Astrocyte (in vitro differentiated cells and primary cell): ENCODE results near the gene TOR1A. TPM values are rescaled to one million over a fixed set of nuclear protein-coding genes. Genes with fewer than 3 reads are reported as not detected.

Source experiments
- DNase-seq: peaks from one replicate; pipeline ENCODE4 v3.0.0-alpha.2; 2010; ENCODE audit warnings: low read depth
- FAIRE-seq: peaks from 2 replicates; lab custom pipeline; 2011; peaks lifted over from hg19 to GRCh38; lab: Jason Lieb, UNC
- H2AFZ ChIP-seq: 2 replicates; pipeline ENCODE4 v1.6.0; 2012; ENCODE audit warnings: low read depth, low read length, inconsistent platforms
- H3K27ac ChIP-seq: 2 replicates; pipeline ENCODE4 v1.5.1; 2011; ENCODE audit warnings: low read depth, low read length, inconsistent platforms
- H3K27me3 ChIP-seq: 2 replicates; pipeline ENCODE4 v1.6.0; 2011; ENCODE audit warnings: low read length, inconsistent platforms; ENCODE audit not compliant: insufficient read depth
- H3K36me3 ChIP-seq: 2 replicates; pipeline ENCODE4 v1.5.1; 2011; ENCODE audit warnings: low read length, inconsistent platforms; ENCODE audit not compliant: insufficient read depth
- H3K4me1 ChIP-seq: 2 replicates; pipeline ENCODE4 v1.5.1; 2011; ENCODE audit warnings: low read length, inconsistent platforms; ENCODE audit not compliant: insufficient read depth
- H3K4me2 ChIP-seq: 2 replicates; pipeline ENCODE4 v1.6.0; 2012; ENCODE audit warnings: low read length, inconsistent platforms
- H3K4me3 ChIP-seq: 2 replicates; pipeline ENCODE4 v1.5.1; 2011; ENCODE audit warnings: low read depth, mild to moderate bottlenecking, low read length, inconsistent platforms; ENCODE audit not compliant: insufficient read depth
- H3K79me2 ChIP-seq: 2 replicates; pipeline ENCODE4 v1.6.0; 2012; ENCODE audit warnings: mild to moderate bottlenecking, low read length, inconsistent platforms; ENCODE audit not compliant: insufficient read depth
- H3K9ac ChIP-seq: 2 replicates; pipeline ENCODE4 v1.6.0; 2012; ENCODE audit warnings: mild to moderate bottlenecking, low read length, inconsistent platforms
- H3K9me3 ChIP-seq: 2 replicates; pipeline ENCODE4 v1.5.1; 2012; ENCODE audit warnings: low read depth, mild to moderate bottlenecking, low read length, inconsistent platforms; ENCODE audit not compliant: insufficient read depth
- H4K20me1 ChIP-seq: 2 replicates; pipeline ENCODE4 v1.6.0; 2012; ENCODE audit warnings: low read length, inconsistent platforms; ENCODE audit not compliant: insufficient read depth
- H3K27ac Mint-ChIP-seq: one replicate; pipeline ENCODE4 v1.8.0; 2021; ENCODE audit warnings: mild to moderate bottlenecking, mixed read lengths; ENCODE audit not compliant: unreplicated experiment
- H3K27me3 Mint-ChIP-seq: one replicate; pipeline ENCODE4 v1.8.0; 2021; ENCODE audit warnings: low read depth, mixed read lengths; ENCODE audit not compliant: unreplicated experiment
- H3K36me3 Mint-ChIP-seq: one replicate; pipeline ENCODE4 v1.8.0; 2021; ENCODE audit warnings: low read depth, mixed read lengths; ENCODE audit not compliant: unreplicated experiment
- H3K4me1 Mint-ChIP-seq: one replicate; pipeline ENCODE4 v1.8.0; 2021; ENCODE audit warnings: low read depth, mixed read lengths; ENCODE audit not compliant: unreplicated experiment
- H3K4me3 Mint-ChIP-seq: one replicate; pipeline ENCODE4 v1.8.0; 2021; ENCODE audit warnings: mild to moderate bottlenecking, moderate library complexity, mixed read lengths; ENCODE audit not compliant: unreplicated experiment
- H3K9me3 Mint-ChIP-seq: one replicate; pipeline ENCODE4 v1.8.0; 2021; ENCODE audit warnings: mild to moderate bottlenecking, mixed read lengths; ENCODE audit not compliant: unreplicated experiment
- CTCF ChIP-seq: IDR thresholded peaks from 2 replicates; pipeline ENCODE4 v1.5.1; 2011; ENCODE audit warnings: low read depth, mild to moderate bottlenecking, inconsistent platforms, low read length, moderate library complexity; ENCODE audit not compliant: insufficient read depth
- EZH2 ChIP-seq: IDR thresholded peaks from 2 replicates; pipeline ENCODE4 v1.6.1; 2012; ENCODE audit warnings: mild to moderate bottlenecking, low read length, inconsistent platforms; ENCODE audit not compliant: insufficient read depth
- total RNA-seq: library from RNA; stranded (reverse); gene quantifications from 2 replicates; pipeline ENCODE4 v1.2.1, GENCODE V29; 2021

The TOR1A gene
- total RNA-seq, 1 donor from 2014 or later: 65.3 TPM

- peaks cover 36% of the 10 kb centered on the region for H3K27me3 Mint-ChIP-seq
- FAIRE-seq (peak; percentile 73), DNase-seq (peak; percentile 25)
- no peaks in the 10 kb centered on the region for H3K4me1 Mint-ChIP-seq
- H3K4me3 Mint-ChIP-seq: no peak overlapping the region
- Histone ChIP-seq H3K27ac (no peak overlapping the region), H2AFZ (no peak overlapping the region), H3K27me3 (peaks cover 30% of the 10 kb centered on the region), H3K4me1 (no peaks in the 10 kb centered on the region), H3K4me2 (no peak overlapping the region), H3K36me3 (no peaks in the 10 kb centered on the region), H4K20me1 (no peaks in the 10 kb centered on the region), H3K9ac (no peak overlapping the region), H3K79me2 (no peaks in the 10 kb centered on the region), H3K4me3 (no peak overlapping the region), H3K9me3 (no peaks in the 10 kb centered on the region)
- peak overlapping the region; percentile 11 for H3K27ac Mint-ChIP-seq
- H3K9me3 Mint-ChIP-seq: no peaks in the 10 kb centered on the region
- H3K36me3 Mint-ChIP-seq: peaks cover 2% of the 10 kb centered on the region
- TF ChIP-seq CTCF: peak; percentile 86
- no peak for TF ChIP-seq EZH2
Observed at GRCh38 chr9:129783516-129784361, 40.2 kb downstream of the TOR1A start.

GRCh38 chr9:129781981-129782380 is 42.0 kb downstream of the TOR1A start:
- H3K4me3 Mint-ChIP-seq: no peak overlapping the region
- peaks cover 9% of the 10 kb centered on the region for H3K4me1 ChIP-seq
- H3K27ac Mint-ChIP-seq: no peak overlapping the region

More at GRCh38 chr9:129781981-129782380, 42.0 kb downstream of the TOR1A start:
- H3K4me2 ChIP-seq: no peak overlapping the region
- H3K79me2 ChIP-seq: no peaks in the 10 kb centered on the region
- DNase-seq: no peak
- H3K27me3 ChIP-seq: peaks cover 19% of the 10 kb centered on the region
- Mint-ChIP-seq H3K27me3 (peaks cover 27% of the 10 kb centered on the region), H3K4me1 (peaks cover 6% of the 10 kb centered on the region), H3K9me3 (no peaks in the 10 kb centered on the region), H3K36me3 (peaks cover 2% of the 10 kb centered on the region)
- H3K36me3 ChIP-seq: no peaks in the 10 kb centered on the region
- H3K27ac ChIP-seq: no peak overlapping the region
- no peak for FAIRE-seq
- no peak overlapping the region for H3K9ac ChIP-seq
- H3K9me3 ChIP-seq: no peaks in the 10 kb centered on the region
- no peaks in the 10 kb centered on the region for H4K20me1 ChIP-seq
- TF ChIP-seq EZH2 (no peak), CTCF (no peak)
- H2AFZ ChIP-seq: no peak overlapping the region
- no peak overlapping the region for H3K4me3 ChIP-seq
